HL-60 (cell line): Measurements from ENCODE around the gene SPATA33.
"Not testable (repeated sequence)": the region's sequence is repeated elsewhere in the genome, so short reads cannot be mapped to it uniquely, and the experiment has no call there.

Source experiments
- DNase-seq, 2 experiments: peaks; one replicate each; pipeline ENCODE4 v3.0.0-alpha.2; 2010 to 2020; ENCODE audit warnings: low read depth in 1 of 2, low spot score in 1 of 2
- H3K27ac ChIP-seq: fragments of 250-450 bp; sonication (Bioruptor Pico); replicated peaks from 2 replicates; pipeline ENCODE4 v1.5.1; 2020; ENCODE audit warnings: mild to moderate bottlenecking, moderate library complexity
- H3K27me3 ChIP-seq: fragments of 250-450 bp; sonication (Bioruptor Pico); 2 replicates; pipeline ENCODE4 v1.5.1; 2021; ENCODE audit warnings: mild to moderate bottlenecking, moderate library complexity; ENCODE audit not compliant: insufficient read depth, poor library complexity, severe bottlenecking
- H3K4me3 ChIP-seq: replicated peaks from 2 replicates; pipeline ENCODE4 v1.5.1; 2011; ENCODE audit warnings: mild to moderate bottlenecking, control low read depth, low read length; ENCODE audit not compliant: insufficient read depth
- GABPA ChIP-seq: IDR thresholded peaks from 2 replicates; pipeline ENCODE4 v1.6.1; 2012; ENCODE audit warnings: low read depth
- POLR2AphosphoS5 ChIP-seq: IDR thresholded peaks from 2 replicates; pipeline ENCODE4 v1.6.1; 2012; ENCODE audit warnings: low read depth
- SPI1 ChIP-seq: IDR thresholded peaks from 2 replicates; pipeline ENCODE4 v1.6.1; 2012; ENCODE audit warnings: low read depth, mild to moderate bottlenecking, borderline replicate concordance
- TF ChIP-seq, protein P1 (sequence below): IDR thresholded peaks from 2 replicates; pipeline ENCODE4 v1.6.1; 2012; ENCODE audit warnings: low read depth; ENCODE audit not compliant: insufficient replicate concordance
- TF ChIP-seq, protein P2 (sequence below): IDR thresholded peaks from one replicate; pipeline ENCODE4 v1.5.1; 2011; ENCODE audit warnings: low read length, control low read depth, inconsistent platforms; ENCODE audit not compliant: insufficient read depth

SPATA33 gene

DNA sequence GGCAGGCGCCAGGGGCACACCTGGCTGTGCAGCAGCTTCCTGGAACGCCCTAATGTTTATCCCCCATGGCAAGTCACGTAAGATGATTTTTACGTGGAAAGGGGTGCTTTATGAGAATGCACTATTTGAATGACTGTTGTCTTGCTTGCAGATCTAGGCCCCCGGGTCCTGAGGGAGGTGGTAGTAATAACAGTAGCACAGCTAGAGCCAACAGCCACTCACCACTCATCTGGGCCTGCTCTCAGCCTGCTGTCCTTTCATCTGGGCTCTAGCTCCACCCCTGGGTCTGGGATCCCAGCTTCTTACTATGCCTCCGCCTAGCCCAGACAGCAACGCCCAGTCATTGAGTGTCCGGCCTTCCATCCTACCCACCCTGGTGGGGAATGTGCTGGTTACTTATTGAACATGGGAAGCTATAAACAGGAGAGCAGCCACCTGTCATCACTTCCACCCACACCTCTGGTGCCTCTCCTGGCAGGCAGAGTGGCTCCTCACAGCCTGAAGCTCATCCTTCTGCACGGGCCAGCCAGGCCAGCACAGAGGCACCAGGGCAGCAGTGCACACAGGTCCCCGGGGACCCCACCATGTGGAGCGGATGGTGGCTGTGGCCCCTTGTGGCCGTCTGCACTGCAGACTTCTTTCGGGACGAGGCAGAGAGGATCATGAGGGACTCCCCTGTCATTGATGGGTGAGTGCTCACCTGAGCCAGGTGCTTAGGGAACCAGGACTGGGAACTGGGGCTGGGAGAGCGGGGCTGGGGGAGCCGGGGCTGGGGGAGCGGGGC, 27.6 kb upstream of the SPATA33 start:
- H3K27me3 ChIP-seq, result no peaks in the 10 kb centered on the region

DNA sequence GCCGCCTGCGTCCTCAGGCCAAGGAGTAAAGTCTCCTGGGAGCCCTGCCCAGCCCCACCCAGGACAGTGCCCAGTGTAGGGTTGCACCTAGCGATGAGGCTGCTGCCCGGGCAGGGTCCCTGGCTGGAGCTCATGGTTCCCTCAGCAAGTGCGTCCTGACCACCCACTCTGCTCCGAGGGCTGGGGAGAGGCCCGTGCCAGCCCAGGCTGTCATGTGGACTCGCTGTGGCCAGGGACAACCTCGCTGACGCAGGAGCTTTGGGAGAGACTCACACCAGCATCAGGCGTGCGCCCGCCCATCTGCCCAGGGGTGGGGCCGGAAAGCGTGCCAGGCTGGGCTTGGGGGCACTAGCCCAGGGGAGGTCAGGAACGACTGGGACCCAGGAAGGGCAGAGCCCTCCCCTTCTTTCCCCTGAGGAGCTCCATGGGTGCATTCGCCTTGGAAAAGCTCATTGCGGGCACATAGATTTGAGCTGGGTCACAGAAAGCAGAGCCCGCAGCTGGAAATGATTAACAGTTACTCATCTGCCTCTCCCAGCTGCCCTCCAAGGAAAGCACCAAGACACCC, 24.5 kb upstream of the SPATA33 start:
- Histone ChIP-seq H3K27me3 (no peaks in the 10 kb centered on the region), H3K27ac (no peak overlapping the region), H3K4me3 (no peak overlapping the region)
- DNase-seq, result no peak
- TF ChIP-seq, protein P1, sequence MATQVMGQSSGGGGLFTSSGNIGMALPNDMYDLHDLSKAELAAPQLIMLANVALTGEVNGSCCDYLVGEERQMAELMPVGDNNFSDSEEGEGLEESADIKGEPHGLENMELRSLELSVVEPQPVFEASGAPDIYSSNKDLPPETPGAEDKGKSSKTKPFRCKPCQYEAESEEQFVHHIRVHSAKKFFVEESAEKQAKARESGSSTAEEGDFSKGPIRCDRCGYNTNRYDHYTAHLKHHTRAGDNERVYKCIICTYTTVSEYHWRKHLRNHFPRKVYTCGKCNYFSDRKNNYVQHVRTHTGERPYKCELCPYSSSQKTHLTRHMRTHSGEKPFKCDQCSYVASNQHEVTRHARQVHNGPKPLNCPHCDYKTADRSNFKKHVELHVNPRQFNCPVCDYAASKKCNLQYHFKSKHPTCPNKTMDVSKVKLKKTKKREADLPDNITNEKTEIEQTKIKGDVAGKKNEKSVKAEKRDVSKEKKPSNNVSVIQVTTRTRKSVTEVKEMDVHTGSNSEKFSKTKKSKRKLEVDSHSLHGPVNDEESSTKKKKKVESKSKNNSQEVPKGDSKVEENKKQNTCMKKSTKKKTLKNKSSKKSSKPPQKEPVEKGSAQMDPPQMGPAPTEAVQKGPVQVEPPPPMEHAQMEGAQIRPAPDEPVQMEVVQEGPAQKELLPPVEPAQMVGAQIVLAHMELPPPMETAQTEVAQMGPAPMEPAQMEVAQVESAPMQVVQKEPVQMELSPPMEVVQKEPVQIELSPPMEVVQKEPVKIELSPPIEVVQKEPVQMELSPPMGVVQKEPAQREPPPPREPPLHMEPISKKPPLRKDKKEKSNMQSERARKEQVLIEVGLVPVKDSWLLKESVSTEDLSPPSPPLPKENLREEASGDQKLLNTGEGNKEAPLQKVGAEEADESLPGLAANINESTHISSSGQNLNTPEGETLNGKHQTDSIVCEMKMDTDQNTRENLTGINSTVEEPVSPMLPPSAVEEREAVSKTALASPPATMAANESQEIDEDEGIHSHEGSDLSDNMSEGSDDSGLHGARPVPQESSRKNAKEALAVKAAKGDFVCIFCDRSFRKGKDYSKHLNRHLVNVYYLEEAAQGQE, result no peak
- TF ChIP-seq GABPA (no peak), SPI1 (no peak), POLR2AphosphoS5 (no peak)
- TF ChIP-seq, protein P2, sequence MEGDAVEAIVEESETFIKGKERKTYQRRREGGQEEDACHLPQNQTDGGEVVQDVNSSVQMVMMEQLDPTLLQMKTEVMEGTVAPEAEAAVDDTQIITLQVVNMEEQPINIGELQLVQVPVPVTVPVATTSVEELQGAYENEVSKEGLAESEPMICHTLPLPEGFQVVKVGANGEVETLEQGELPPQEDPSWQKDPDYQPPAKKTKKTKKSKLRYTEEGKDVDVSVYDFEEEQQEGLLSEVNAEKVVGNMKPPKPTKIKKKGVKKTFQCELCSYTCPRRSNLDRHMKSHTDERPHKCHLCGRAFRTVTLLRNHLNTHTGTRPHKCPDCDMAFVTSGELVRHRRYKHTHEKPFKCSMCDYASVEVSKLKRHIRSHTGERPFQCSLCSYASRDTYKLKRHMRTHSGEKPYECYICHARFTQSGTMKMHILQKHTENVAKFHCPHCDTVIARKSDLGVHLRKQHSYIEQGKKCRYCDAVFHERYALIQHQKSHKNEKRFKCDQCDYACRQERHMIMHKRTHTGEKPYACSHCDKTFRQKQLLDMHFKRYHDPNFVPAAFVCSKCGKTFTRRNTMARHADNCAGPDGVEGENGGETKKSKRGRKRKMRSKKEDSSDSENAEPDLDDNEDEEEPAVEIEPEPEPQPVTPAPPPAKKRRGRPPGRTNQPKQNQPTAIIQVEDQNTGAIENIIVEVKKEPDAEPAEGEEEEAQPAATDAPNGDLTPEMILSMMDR, result no peak

More for the DNA sequence above, 27.6 kb upstream of the SPATA33 start:
- TF ChIP-seq SPI1 (no peak), GABPA (no peak), POLR2AphosphoS5 (no peak)
- TF ChIP-seq, protein P2, result no peak
- TF ChIP-seq, protein P1, result no peak
- DNase-seq, result no peak
- H3K27ac ChIP-seq, result no peak overlapping the region
- no peak overlapping the region for H3K4me3 ChIP-seq

DNA sequence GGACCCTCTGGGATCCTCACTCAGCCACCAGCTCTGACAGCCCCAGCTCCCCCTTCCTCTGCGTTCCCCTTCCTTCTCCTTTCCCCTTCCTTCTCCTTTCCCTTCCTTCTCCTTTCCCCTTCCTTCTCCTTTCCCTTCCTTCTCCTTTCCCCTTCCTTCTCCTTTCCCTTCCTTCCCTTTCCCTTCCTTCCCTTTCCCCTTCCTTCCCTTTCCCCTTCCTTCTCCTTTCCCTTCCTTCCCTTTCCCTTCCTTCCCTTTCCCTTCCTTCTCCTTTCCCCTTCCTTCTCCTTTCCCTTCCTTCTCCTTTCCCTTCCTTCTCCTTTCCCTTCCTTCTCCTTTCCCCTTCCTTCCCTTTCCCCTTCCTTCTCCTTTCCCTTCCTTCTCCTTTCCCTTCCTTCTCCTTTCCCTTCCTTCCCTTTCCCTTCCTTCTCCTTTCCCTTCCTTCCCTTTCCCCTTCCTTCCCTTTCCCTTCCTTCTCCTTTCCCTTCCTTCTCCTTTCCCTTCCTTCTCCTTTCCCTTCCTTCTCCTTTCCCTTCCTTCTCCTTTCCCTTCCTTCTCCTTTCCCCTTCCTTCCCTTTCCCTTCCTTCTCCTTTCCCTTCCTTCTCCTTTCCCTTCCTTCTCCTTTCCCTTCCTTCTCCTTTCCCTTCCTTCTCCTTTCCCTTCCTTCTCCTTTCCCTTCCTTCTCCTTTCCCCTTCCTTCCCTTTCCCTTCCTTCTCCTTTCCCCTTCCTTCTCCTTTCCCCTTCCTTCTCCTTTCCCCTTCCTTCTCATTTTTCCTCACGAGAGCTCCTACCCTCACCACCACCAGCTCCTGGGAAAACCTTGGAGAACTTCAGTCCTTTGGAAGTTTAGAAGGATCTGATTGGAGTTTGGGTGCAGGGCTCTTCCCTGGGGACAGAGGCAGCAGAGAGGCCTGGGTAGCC, 22.9 kb upstream of the SPATA33 start:
- DNase-seq, H3K4me3 ChIP-seq, H3K27ac ChIP-seq, H3K27me3 ChIP-seq: not testable (repeated sequence)

DNA sequence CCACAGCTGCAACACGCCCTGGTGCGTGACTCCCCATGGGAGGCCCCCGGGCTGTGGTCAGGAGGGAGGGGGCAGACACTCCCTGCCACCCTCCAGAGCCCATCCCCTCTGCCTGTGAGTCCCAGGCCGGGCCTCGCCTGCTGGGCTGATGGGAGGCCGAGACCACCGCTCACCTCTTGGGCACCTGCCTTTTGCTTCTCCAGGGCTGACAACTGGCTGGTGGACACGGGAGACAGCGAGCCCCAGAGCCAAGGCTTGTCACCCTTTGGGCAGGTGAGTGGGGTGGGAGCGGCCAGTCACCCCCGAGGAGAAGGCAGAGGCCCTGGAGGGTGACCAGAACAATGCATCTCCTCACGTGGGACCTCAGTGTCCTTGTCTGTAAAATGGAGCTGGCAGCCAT, 21.0 kb upstream of the SPATA33 start:
- TF ChIP-seq POLR2AphosphoS5, result no peak
- TF ChIP-seq, protein P2, result no peak
- TF ChIP-seq SPI1, result no peak
- TF ChIP-seq GABPA, result no peak
- TF ChIP-seq, protein P1, result no peak
- Histone ChIP-seq H3K4me3 (no peak overlapping the region), H3K27ac (no peak overlapping the region), H3K27me3 (no peaks in the 10 kb centered on the region)
- no peak for DNase-seq
